Measurements from ENCODE around the gene PIP4K2C.
"Not testable (repeated sequence)": the region's sequence is repeated elsewhere in the genome, so short reads cannot be mapped to it uniquely, and the experiment has no call there.

PIP4K2C gene

GRCh38 chr12:57560516-57560915 is 30.5 kb upstream of the PIP4K2C start:
- no peak for DNase-seq

DNA sequence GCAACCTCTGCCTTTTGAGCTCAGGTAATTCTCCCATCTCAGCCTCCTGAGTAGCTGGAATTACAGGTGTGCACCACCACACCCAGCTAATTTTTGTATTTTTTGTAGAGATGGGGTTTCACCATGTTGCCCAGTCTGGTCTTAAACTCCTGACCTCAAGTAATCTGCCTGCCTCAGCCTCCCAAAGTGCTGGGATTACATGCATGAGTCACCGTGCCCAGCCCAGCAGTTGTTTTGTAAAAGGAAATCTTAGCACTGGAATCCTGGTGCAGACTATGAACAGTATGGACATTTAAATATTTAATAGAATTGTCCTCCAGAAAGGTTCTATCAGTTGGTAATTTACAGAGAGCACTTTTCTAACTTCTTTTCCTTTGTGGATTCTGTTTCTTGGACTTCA is 29.9 kb upstream of the PIP4K2C start:
- not testable (repeated sequence) for DNase-seq

- no peak for DNase-seq
These were observed 27.6 kb upstream of the PIP4K2C start for GRCh38 chr12:57563358-57563757.

DNA sequence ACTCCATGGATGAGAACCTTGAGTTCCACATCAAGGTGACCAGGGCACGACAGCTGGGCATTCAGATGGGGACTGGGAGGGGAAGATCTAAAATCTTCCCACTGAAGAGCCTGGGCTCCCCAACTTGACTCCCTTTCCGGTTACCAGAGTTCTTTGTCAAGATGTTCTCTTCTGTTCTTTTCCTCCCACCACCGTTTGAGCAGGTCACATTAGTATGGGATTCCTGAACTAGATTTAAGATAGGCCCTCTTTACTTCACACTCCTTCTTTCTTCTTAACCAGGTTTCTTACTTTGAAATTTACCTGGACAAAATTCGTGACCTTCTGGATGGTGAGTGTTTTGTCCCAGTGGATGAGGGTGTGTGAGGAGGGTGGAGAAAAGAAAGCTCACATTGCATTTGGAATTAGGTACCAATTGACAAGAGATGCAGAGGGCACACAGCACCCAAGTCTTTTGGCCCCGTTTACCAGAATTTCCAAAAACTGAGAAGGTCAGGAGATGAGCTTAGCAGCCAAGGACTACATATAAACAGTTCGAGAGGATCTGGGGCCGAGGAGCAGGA is 26.7 kb upstream of the PIP4K2C start:
- no peak for DNase-seq

- no peak for DNase-seq
These were observed 22.2 kb upstream of the PIP4K2C start for GRCh38 chr12:57568838-57569237.

DNA sequence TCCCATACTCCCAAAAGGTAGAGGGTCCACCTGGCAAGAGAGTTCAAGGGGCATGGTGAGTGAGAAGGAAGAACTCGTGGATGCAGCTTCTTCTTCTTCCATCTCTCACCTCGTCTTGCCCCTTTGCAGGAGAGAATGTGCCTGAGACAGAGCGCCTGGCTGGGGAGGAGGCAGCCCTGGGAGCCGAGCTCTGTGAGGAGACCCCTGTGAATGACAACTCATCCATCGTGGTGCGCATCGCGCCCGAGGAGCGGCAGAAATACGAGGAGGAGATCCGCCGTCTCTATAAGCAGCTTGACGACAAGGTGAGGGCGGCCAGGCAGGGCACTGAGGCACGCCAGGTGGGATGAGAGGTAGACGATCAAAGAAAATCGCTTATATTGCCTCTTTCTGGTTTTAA is 21.1 kb upstream of the PIP4K2C start:
- DNase-seq = no peak

GRCh38 chr12:57570438-57570837 is 20.6 kb upstream of the PIP4K2C start:
- DNase-seq = not testable (repeated sequence)

- DNase-seq = no peak
These were observed 18.8 kb upstream of the PIP4K2C start for GRCh38 chr12:57571926-57572762.

DNA sequence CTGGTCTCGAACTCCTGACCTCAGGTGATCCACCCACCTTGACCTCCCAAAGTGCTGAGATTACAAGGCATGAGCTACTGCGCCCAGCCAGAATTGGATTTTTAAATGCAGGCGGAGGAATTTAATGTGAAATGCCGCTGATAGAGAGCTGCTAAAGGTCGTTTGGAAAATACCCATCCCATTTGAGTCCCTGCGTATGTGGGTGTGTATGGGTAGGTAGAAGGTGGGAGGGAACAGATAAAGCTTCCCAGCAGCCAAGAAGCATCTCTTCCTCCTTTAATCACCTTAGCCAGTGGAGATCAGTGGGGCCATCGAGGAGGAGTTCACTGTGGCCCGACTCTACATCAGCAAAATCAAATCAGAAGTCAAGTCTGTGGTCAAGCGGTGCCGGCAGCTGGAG is 16.2 kb upstream of the PIP4K2C start:
- DNase-seq = no peak

DNA sequence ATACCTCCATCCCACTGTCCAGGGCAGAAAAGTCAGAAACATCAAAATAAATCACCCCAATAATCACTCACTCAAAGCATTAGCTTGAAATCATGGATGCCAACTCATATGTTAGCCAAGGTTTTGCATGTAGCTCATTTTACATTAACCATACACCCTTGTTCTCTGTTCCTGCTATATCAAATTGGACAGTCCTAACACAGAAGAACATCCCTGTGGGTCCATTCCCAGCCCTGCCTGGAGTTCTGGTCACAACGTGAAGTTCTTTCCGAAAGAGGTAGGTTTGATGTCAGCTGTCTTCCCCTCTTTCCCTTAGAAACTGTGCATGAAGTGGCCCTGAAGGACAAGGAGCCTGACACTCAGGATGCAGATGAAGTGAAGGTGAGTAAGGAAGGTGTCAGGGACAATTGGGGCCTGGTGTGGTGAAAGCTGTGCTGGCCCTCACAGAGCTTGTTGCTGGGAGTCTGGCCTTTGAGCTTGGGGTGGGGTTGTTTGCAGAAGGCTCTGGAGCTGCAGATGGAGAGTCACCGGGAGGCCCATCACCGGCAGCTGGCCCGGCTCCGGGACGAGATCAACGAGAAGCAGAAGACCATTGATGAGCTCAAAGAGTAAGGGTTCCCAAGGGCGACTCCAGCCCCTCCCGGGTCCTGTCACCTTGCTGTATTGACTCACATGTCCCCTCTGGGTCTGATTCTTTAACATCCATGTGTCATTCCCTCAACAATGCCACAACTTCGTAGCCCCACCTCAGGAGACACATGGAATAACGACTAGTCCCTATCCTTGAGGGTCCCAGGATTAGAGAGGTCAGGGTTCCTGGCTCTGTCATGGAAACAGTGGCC is 15.0 kb upstream of the PIP4K2C start:
- no peak for DNase-seq

- no peak for DNase-seq
These were observed 14.3 kb upstream of the PIP4K2C start for GRCh38 chr12:57576613-57577160.

GRCh38 chr12:57577981-57578758 is 12.8 kb upstream of the PIP4K2C start:
- no peak for DNase-seq

DNA sequence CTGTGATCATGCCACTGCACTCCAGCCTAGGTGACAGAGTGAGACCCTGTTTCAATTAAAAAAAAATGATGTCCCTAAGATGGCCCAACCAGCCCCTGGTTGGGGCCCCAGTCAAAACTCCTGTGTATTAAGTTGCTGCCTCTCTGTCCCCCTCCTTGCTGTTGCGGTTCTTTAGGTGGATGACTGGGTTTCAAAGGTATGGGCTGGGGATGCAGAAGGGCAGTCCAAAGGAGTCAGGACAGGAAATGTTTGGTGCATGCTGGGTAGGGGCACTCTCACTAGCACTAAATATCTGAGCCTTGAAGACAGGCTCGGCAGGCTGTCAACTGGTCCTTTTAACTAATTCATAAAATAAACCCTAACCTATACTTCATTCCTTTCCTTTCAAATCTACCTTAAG is 12.0 kb upstream of the PIP4K2C start:
- DNase-seq = no peak

DNA sequence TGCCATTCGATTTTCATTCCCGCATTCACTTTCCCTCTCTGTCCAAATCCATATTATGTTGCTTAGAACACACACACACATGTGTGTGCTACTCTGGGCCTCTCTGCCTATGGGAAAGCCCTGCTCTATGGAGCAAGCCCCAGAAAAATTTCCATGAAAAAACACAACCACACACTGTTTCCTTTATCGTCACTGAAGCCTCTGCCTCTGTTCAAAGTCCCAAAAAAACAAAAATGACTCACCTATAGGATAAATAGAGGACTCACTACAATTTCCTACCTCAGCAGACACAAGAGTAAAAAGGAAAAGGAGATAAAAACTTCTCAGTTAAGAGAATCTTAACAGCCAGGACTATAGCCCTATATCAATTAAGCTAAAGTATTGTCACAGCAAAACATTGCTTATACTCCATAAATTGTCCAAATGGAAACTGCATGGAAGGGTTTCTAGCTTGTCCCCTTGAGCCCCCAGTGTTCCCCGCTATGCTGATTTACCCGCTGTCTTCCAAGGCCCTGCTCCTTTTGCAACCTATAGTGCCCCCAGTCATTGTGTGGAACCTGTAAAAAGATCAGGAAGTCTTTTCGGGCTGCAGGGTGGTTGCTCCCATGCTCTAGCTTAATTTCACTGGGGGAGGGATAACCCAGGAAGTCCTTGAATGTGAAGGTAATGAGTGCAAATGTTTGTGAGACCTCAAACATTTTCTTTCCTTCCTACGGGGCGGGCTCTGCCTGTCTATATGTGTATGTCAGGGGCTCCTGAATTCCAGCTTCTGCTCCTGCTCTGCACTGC is 11.1 kb upstream of the PIP4K2C start:
- no peak for DNase-seq

DNA sequence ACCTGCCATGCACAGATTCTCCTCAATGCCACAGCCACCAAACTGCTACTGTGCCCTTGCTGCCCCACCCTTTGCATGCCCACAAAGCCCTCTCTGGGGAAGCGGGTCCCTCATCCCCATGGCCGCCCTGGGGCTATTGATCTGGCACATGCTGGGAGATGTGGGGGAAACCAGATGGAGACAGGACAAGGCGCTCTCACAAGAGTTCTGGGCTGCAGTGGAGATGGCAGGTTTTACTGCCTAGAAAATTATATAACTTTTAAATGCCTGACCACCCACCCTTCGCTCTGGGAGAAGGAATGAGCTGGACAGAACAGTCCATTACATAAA is 10.6 kb upstream of the PIP4K2C start:
- DNase-seq = no peak

- no peak for DNase-seq
These were observed 9.2 kb upstream of the PIP4K2C start for GRCh38 chr12:57581802-57582201.

DNA sequence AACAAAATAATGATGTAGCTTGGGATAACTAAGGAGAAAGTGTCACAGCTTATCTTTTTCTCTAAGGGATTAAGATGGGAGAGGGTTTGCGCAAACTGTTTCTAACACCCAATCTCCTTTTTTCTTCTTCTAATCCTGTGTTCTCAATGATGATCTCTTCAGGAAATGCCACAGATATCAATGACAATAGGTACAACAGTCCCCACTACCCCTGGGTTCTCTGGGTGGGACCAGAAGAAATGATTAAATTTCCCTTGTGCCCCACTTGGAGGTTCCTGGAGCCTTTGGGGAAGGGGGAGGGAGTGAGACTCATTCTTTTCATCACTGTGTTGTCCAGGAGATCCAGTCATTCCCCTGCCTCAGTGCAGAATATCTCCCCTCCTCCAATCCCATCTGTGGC is 8.6 kb upstream of the PIP4K2C start:
- DNase-seq = no peak

- peak; percentile 54 for DNase-seq
These were observed 7.8 kb upstream of the PIP4K2C start for GRCh38 chr12:57583008-57583831.

- DNase-seq = no peak
These were observed 6.9 kb upstream of the PIP4K2C start for GRCh38 chr12:57584050-57584449.

DNA sequence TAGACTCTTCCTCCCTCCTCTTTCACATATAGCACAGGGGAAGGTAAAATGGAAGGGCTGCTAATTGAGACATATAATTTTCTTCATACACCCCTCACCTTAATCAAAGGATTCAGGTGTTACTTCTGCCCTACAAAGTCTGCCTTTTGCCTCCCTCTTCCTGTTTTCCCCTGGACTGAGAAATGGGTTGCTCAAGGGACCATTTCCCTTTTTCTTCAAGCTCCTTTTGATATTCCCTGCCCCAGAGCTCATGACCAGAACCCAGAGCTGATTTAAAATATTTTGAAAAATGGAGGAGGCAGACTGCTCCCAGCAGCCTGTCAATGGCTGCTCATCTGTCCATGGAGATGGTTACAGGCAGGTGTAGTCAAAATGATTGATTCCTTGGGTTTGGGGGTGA is 6.3 kb upstream of the PIP4K2C start:
- DNase-seq = no peak

DNA sequence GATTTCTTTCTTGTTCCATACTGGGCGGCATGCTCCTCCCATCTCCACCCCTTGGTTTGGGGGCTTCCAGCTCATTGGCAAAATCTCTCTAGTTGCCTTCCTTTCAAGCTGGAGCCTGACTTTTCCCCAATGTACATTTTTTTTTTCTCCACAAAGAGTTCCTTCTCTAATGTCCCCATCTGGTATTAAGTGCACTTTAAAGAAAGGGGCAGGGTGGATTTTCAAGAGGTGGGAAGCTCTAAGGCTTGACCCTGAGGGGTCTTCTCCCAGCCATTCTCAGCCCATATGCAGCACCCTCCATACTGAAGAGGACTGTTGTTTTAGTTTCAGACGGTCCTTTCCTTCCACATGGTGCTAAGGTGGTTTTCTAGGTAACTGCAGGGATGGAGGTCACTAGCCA is 5.8 kb upstream of the PIP4K2C start:
- no peak for DNase-seq
